Astrocyte (in vitro differentiated cells and primary cell): ENCODE measurements around the gene FCRL1. TPM values are rescaled to one million over a fixed set of nuclear protein-coding genes. Genes with fewer than 3 reads are reported as not detected.

ENCODE experiments used
- DNase-seq: peaks from one replicate; pipeline ENCODE4 v3.0.0-alpha.2; 2010; ENCODE audit warnings: low read depth
- FAIRE-seq: peaks from 2 replicates; lab custom pipeline; 2011; peaks lifted over from hg19 to GRCh38; lab: Jason Lieb, UNC
- H2AFZ ChIP-seq: 2 replicates; pipeline ENCODE4 v1.6.0; 2012; ENCODE audit warnings: low read depth, low read length, inconsistent platforms
- H3K27ac ChIP-seq: 2 replicates; pipeline ENCODE4 v1.5.1; 2011; ENCODE audit warnings: low read depth, low read length, inconsistent platforms
- H3K27me3 ChIP-seq: 2 replicates; pipeline ENCODE4 v1.6.0; 2011; ENCODE audit warnings: low read length, inconsistent platforms; ENCODE audit not compliant: insufficient read depth
- H3K36me3 ChIP-seq: 2 replicates; pipeline ENCODE4 v1.5.1; 2011; ENCODE audit warnings: low read length, inconsistent platforms; ENCODE audit not compliant: insufficient read depth
- H3K4me1 ChIP-seq: 2 replicates; pipeline ENCODE4 v1.5.1; 2011; ENCODE audit warnings: low read length, inconsistent platforms; ENCODE audit not compliant: insufficient read depth
- H3K4me2 ChIP-seq: 2 replicates; pipeline ENCODE4 v1.6.0; 2012; ENCODE audit warnings: low read length, inconsistent platforms
- H3K4me3 ChIP-seq: 2 replicates; pipeline ENCODE4 v1.5.1; 2011; ENCODE audit warnings: low read depth, mild to moderate bottlenecking, low read length, inconsistent platforms; ENCODE audit not compliant: insufficient read depth
- H3K79me2 ChIP-seq: 2 replicates; pipeline ENCODE4 v1.6.0; 2012; ENCODE audit warnings: mild to moderate bottlenecking, low read length, inconsistent platforms; ENCODE audit not compliant: insufficient read depth
- H3K9ac ChIP-seq: 2 replicates; pipeline ENCODE4 v1.6.0; 2012; ENCODE audit warnings: mild to moderate bottlenecking, low read length, inconsistent platforms
- H3K9me3 ChIP-seq: 2 replicates; pipeline ENCODE4 v1.5.1; 2012; ENCODE audit warnings: low read depth, mild to moderate bottlenecking, low read length, inconsistent platforms; ENCODE audit not compliant: insufficient read depth
- H4K20me1 ChIP-seq: 2 replicates; pipeline ENCODE4 v1.6.0; 2012; ENCODE audit warnings: low read length, inconsistent platforms; ENCODE audit not compliant: insufficient read depth
- H3K27ac Mint-ChIP-seq: one replicate; pipeline ENCODE4 v1.8.0; 2021; ENCODE audit warnings: mild to moderate bottlenecking, mixed read lengths; ENCODE audit not compliant: unreplicated experiment
- H3K27me3 Mint-ChIP-seq: one replicate; pipeline ENCODE4 v1.8.0; 2021; ENCODE audit warnings: low read depth, mixed read lengths; ENCODE audit not compliant: unreplicated experiment
- H3K36me3 Mint-ChIP-seq: one replicate; pipeline ENCODE4 v1.8.0; 2021; ENCODE audit warnings: low read depth, mixed read lengths; ENCODE audit not compliant: unreplicated experiment
- H3K4me1 Mint-ChIP-seq: one replicate; pipeline ENCODE4 v1.8.0; 2021; ENCODE audit warnings: low read depth, mixed read lengths; ENCODE audit not compliant: unreplicated experiment
- H3K4me3 Mint-ChIP-seq: one replicate; pipeline ENCODE4 v1.8.0; 2021; ENCODE audit warnings: mild to moderate bottlenecking, moderate library complexity, mixed read lengths; ENCODE audit not compliant: unreplicated experiment
- H3K9me3 Mint-ChIP-seq: one replicate; pipeline ENCODE4 v1.8.0; 2021; ENCODE audit warnings: mild to moderate bottlenecking, mixed read lengths; ENCODE audit not compliant: unreplicated experiment
- CTCF ChIP-seq: IDR thresholded peaks from 2 replicates; pipeline ENCODE4 v1.5.1; 2011; ENCODE audit warnings: low read depth, mild to moderate bottlenecking, inconsistent platforms, low read length, moderate library complexity; ENCODE audit not compliant: insufficient read depth
- EZH2 ChIP-seq: IDR thresholded peaks from 2 replicates; pipeline ENCODE4 v1.6.1; 2012; ENCODE audit warnings: mild to moderate bottlenecking, low read length, inconsistent platforms; ENCODE audit not compliant: insufficient read depth
- total RNA-seq: library from RNA; stranded (reverse); gene quantifications from 2 replicates; pipeline ENCODE4 v1.2.1, GENCODE V29; 2021

Gene FCRL1
- total RNA-seq, 1 donor from 2014 or later, result not detected

- H3K27ac Mint-ChIP-seq, result peak overlapping the region; percentile 60
- H3K36me3 ChIP-seq, result no peaks in the 10 kb centered on the region
- no peak overlapping the region for H3K4me3 Mint-ChIP-seq
Observed at GRCh38 chr1:157831968-157832626, 12.2 kb upstream of the FCRL1 start.

GRCh38 chr1:157830887-157831286 is 11.0 kb upstream of the FCRL1 start:
- TF ChIP-seq EZH2 (no peak), CTCF (no peak)
- Mint-ChIP-seq H3K27ac (no peak overlapping the region), H3K27me3 (peaks cover 4% of the 10 kb centered on the region), H3K36me3 (no peaks in the 10 kb centered on the region), H3K4me1 (peaks cover 23% of the 10 kb centered on the region), H3K9me3 (no peaks in the 10 kb centered on the region), H3K4me3 (no peak overlapping the region)
- no peaks in the 10 kb centered on the region for H3K27me3 ChIP-seq
- no peaks in the 10 kb centered on the region for H3K4me1 ChIP-seq
- no peak overlapping the region for H2AFZ ChIP-seq
- H3K9me3 ChIP-seq, result no peaks in the 10 kb centered on the region
- H3K79me2 ChIP-seq, result no peaks in the 10 kb centered on the region
- no peaks in the 10 kb centered on the region for H4K20me1 ChIP-seq
- H3K36me3 ChIP-seq, result no peaks in the 10 kb centered on the region
- H3K27ac ChIP-seq, result no peak overlapping the region
- DNase-seq (no peak), FAIRE-seq (no peak)
- H3K9ac ChIP-seq, result no peak overlapping the region
- H3K4me3 ChIP-seq, result no peak overlapping the region
- no peak overlapping the region for H3K4me2 ChIP-seq

More at GRCh38 chr1:157831968-157832626, 12.2 kb upstream of the FCRL1 start:
- Histone ChIP-seq H4K20me1 (no peaks in the 10 kb centered on the region), H2AFZ (no peak overlapping the region), H3K79me2 (no peaks in the 10 kb centered on the region), H3K9me3 (no peaks in the 10 kb centered on the region), H3K9ac (no peak overlapping the region), H3K4me3 (no peak overlapping the region), H3K4me1 (no peaks in the 10 kb centered on the region), H3K27me3 (no peaks in the 10 kb centered on the region), H3K4me2 (no peak overlapping the region), H3K27ac (no peak overlapping the region)
- TF ChIP-seq CTCF, result no peak
- TF ChIP-seq EZH2, result no peak
- Mint-ChIP-seq H3K4me1 (peaks cover 23% of the 10 kb centered on the region), H3K27me3 (peaks cover 8% of the 10 kb centered on the region), H3K9me3 (no peaks in the 10 kb centered on the region), H3K36me3 (no peaks in the 10 kb centered on the region)
- FAIRE-seq, result no peak
- no peak for DNase-seq

GRCh38 chr1:157829711-157830110 is 9.8 kb upstream of the FCRL1 start:
- H3K79me2 ChIP-seq, result no peaks in the 10 kb centered on the region
- H3K9me3 ChIP-seq, result no peaks in the 10 kb centered on the region
- FAIRE-seq (no peak), DNase-seq (no peak)
- no peak overlapping the region for H3K4me2 ChIP-seq
- H3K4me1 Mint-ChIP-seq, result peaks cover 23% of the 10 kb centered on the region
- no peaks in the 10 kb centered on the region for H4K20me1 ChIP-seq
- no peak overlapping the region for H3K27ac ChIP-seq
- no peaks in the 10 kb centered on the region for H3K9me3 Mint-ChIP-seq
- no peak overlapping the region for H3K27ac Mint-ChIP-seq
- no peaks in the 10 kb centered on the region for H3K36me3 Mint-ChIP-seq
- no peak overlapping the region for H3K4me3 Mint-ChIP-seq
- H3K4me1 ChIP-seq, result no peaks in the 10 kb centered on the region
- H3K9ac ChIP-seq, result no peak overlapping the region
- no peaks in the 10 kb centered on the region for H3K36me3 ChIP-seq
- H3K4me3 ChIP-seq, result no peak overlapping the region
- peaks cover 2% of the 10 kb centered on the region for H3K27me3 Mint-ChIP-seq
- no peak overlapping the region for H2AFZ ChIP-seq
- no peaks in the 10 kb centered on the region for H3K27me3 ChIP-seq
- TF ChIP-seq EZH2, result no peak
- TF ChIP-seq CTCF, result no peak
